Measurements from ENCODE around the gene DAPP1. TPM values are rescaled to one million over a fixed set of nuclear protein-coding genes. Genes with fewer than 3 reads are reported as not detected.
"Not testable (repeated sequence)": the region's sequence is repeated elsewhere in the genome, so short reads cannot be mapped to it uniquely, and the experiment has no call there.

Gene DAPP1
- total RNA-seq, 2 experiments from 2014 or later = 19.6 to 22.8 TPM

GRCh38 chr4:99830051-99830450, 13.4 kb downstream of the DAPP1 start:
- POLR2A ChIA-PET = interaction anchor here (1.5 kb wide), 1 partner anchor 13 kb away, joined by 4 read pairs; no protein-coding TSS in a partner anchor
- H3K27ac Mint-ChIP-seq; ATAC-seq (ENCODE audit: low read depth); H3K9me3 Mint-ChIP-seq; H3K4me3 Mint-ChIP-seq; H3K27me3 Mint-ChIP-seq; DNase-seq: not testable (repeated sequence)
- Mint-ChIP-seq H3K36me3 (peaks cover 19% of the 10 kb centered on the region), H3K4me1 (peaks cover 17% of the 10 kb centered on the region)

- ATAC-seq (ENCODE audit: low read depth) (no peak), DNase-seq (no peak)
- Mint-ChIP-seq H3K9me3 (no peaks in the 10 kb centered on the region), H3K36me3 (peaks cover 29% of the 10 kb centered on the region), H3K27me3 (no peaks in the 10 kb centered on the region), H3K27ac (no peak overlapping the region), H3K4me3 (no peak overlapping the region), H3K4me1 (peaks cover 11% of the 10 kb centered on the region)
- POLR2A ChIA-PET = no interaction called here
Measured at GRCh38 chr4:99832321-99832720, 15.7 kb downstream of the DAPP1 start.

- Mint-ChIP-seq H3K9me3 (no peaks in the 10 kb centered on the region), H3K4me1 (peaks cover 10% of the 10 kb centered on the region), H3K4me3 (no peak overlapping the region), H3K27ac (no peak overlapping the region), H3K27me3 (no peaks in the 10 kb centered on the region), H3K36me3 (peaks cover 28% of the 10 kb centered on the region)
- DNase-seq = no peak
- no peak for ATAC-seq (ENCODE audit: low read depth)
- POLR2A ChIA-PET = no interaction called here
Measured at GRCh38 chr4:99832758-99833157, 16.1 kb downstream of the DAPP1 start.

- no peaks in the 10 kb centered on the region for H3K9me3 Mint-ChIP-seq
- POLR2A ChIA-PET = no interaction called here
- no peak overlapping the region for H3K4me3 Mint-ChIP-seq
- no peaks in the 10 kb centered on the region for H3K27me3 Mint-ChIP-seq
- DNase-seq (no peak), ATAC-seq (ENCODE audit: low read depth) (no peak)
- peaks cover 28% of the 10 kb centered on the region for H3K36me3 Mint-ChIP-seq
- H3K4me1 Mint-ChIP-seq = peaks cover 7% of the 10 kb centered on the region
- H3K27ac Mint-ChIP-seq = no peak overlapping the region
Measured at GRCh38 chr4:99833756-99834155, 17.1 kb downstream of the DAPP1 start.

- POLR2A ChIA-PET = no interaction called here
- peaks cover 29% of the 10 kb centered on the region for H3K36me3 Mint-ChIP-seq
- ATAC-seq (ENCODE audit: low read depth) (no peak), DNase-seq (no peak)
- no peaks in the 10 kb centered on the region for H3K27me3 Mint-ChIP-seq
- no peak overlapping the region for H3K4me3 Mint-ChIP-seq
- no peak overlapping the region for H3K27ac Mint-ChIP-seq
- no peaks in the 10 kb centered on the region for H3K9me3 Mint-ChIP-seq
- H3K4me1 Mint-ChIP-seq = peaks cover 8% of the 10 kb centered on the region
Measured at GRCh38 chr4:99834569-99834968, 17.9 kb downstream of the DAPP1 start.

- Mint-ChIP-seq H3K27ac (no peak overlapping the region), H3K27me3 (no peaks in the 10 kb centered on the region), H3K36me3 (peaks cover 28% of the 10 kb centered on the region), H3K4me1 (peaks cover 5% of the 10 kb centered on the region), H3K4me3 (no peak overlapping the region), H3K9me3 (no peaks in the 10 kb centered on the region)
- ATAC-seq (ENCODE audit: low read depth) (no peak), DNase-seq (no peak)
- POLR2A ChIA-PET = no interaction called here
Measured at GRCh38 chr4:99835942-99836341, 19.3 kb downstream of the DAPP1 start.

- POLR2A ChIA-PET = no interaction called here
- no peak overlapping the region for H3K27ac Mint-ChIP-seq
- no peak for ATAC-seq (ENCODE audit: low read depth)
Measured at GRCh38 chr4:99838927-99839326, 22.3 kb downstream of the DAPP1 start.

GRCh38 chr4:99841129-99841528, 24.5 kb downstream of the DAPP1 start:
- POLR2A ChIA-PET = no interaction called here
- H3K4me1 Mint-ChIP-seq = peaks cover 20% of the 10 kb centered on the region
- DNase-seq (no peak), ATAC-seq (ENCODE audit: low read depth) (no peak)
- H3K4me3 Mint-ChIP-seq = no peak overlapping the region
- H3K36me3 Mint-ChIP-seq = peaks cover 48% of the 10 kb centered on the region
- no peak overlapping the region for H3K27ac Mint-ChIP-seq
- H3K27me3 Mint-ChIP-seq = no peaks in the 10 kb centered on the region
- no peaks in the 10 kb centered on the region for H3K9me3 Mint-ChIP-seq

More at GRCh38 chr4:99838927-99839326, 22.3 kb downstream of the DAPP1 start:
- Mint-ChIP-seq H3K27me3 (no peaks in the 10 kb centered on the region), H3K9me3 (no peaks in the 10 kb centered on the region), H3K4me1 (peaks cover 10% of the 10 kb centered on the region), H3K4me3 (no peak overlapping the region), H3K36me3 (peaks cover 42% of the 10 kb centered on the region)
- no peak for DNase-seq

- DNase-seq (no peak), ATAC-seq (ENCODE audit: low read depth) (no peak)
- POLR2A ChIA-PET = no interaction called here
- H3K27ac Mint-ChIP-seq = no peak overlapping the region
- H3K4me3 Mint-ChIP-seq = no peak overlapping the region
- H3K4me1 Mint-ChIP-seq = peaks cover 35% of the 10 kb centered on the region
- H3K36me3 Mint-ChIP-seq = peaks cover 43% of the 10 kb centered on the region
- no peaks in the 10 kb centered on the region for H3K27me3 Mint-ChIP-seq
- H3K9me3 Mint-ChIP-seq = no peaks in the 10 kb centered on the region
Measured at GRCh38 chr4:99843413-99843812, 26.8 kb downstream of the DAPP1 start.

GRCh38 chr4:99844048-99844447, 27.4 kb downstream of the DAPP1 start:
- H3K27ac Mint-ChIP-seq = no peak overlapping the region
- H3K9me3 Mint-ChIP-seq = no peaks in the 10 kb centered on the region
- H3K4me3 Mint-ChIP-seq = no peak overlapping the region
- POLR2A ChIA-PET = no interaction called here
- no peak for ATAC-seq (ENCODE audit: low read depth)
- peaks cover 47% of the 10 kb centered on the region for H3K36me3 Mint-ChIP-seq
- no peaks in the 10 kb centered on the region for H3K27me3 Mint-ChIP-seq
- peaks cover 40% of the 10 kb centered on the region for H3K4me1 Mint-ChIP-seq
- DNase-seq = no peak

GRCh38 chr4:99845179-99845578, 28.6 kb downstream of the DAPP1 start:
- Mint-ChIP-seq H3K4me3 (no peak overlapping the region), H3K36me3 (peaks cover 50% of the 10 kb centered on the region), H3K4me1 (peaks cover 42% of the 10 kb centered on the region), H3K9me3 (no peaks in the 10 kb centered on the region), H3K27ac (peak overlapping the region; percentile 82), H3K27me3 (no peaks in the 10 kb centered on the region)
- ATAC-seq (ENCODE audit: low read depth) = no peak
- POLR2A ChIA-PET = interaction anchor here (3.3 kb wide), 1 partner anchor 28 kb away, joined by 27 read pairs; the partner anchor contains the start of gene DAPP1
- DNase-seq = no peak

- H3K9me3 Mint-ChIP-seq = no peaks in the 10 kb centered on the region
- POLR2A ChIA-PET = interaction anchor here (1.2 to 3.3 kb wide), 3 partner anchors 29 to 101 kb away, joined by 6 to 27 read pairs (median 9); partner anchors contain the start of genes DAPP1, DNAJB14 and LAMTOR3
- peaks cover 44% of the 10 kb centered on the region for H3K4me1 Mint-ChIP-seq
- peaks cover 49% of the 10 kb centered on the region for H3K36me3 Mint-ChIP-seq
- DNase-seq (no peak), ATAC-seq (ENCODE audit: low read depth) (peak; percentile 43)
- H3K27ac Mint-ChIP-seq = peak overlapping the region; percentile 82
- H3K4me3 Mint-ChIP-seq = peak overlapping the region; percentile 50
- H3K27me3 Mint-ChIP-seq = no peaks in the 10 kb centered on the region
Measured at GRCh38 chr4:99845708-99846469, 29.3 kb downstream of the DAPP1 start.

GRCh38 chr4:99846891-99847290, 30.3 kb downstream of the DAPP1 start:
- Mint-ChIP-seq H3K4me3 (peak overlapping the region; percentile 71), H3K27ac (peak overlapping the region; percentile 96), H3K27me3 (no peaks in the 10 kb centered on the region), H3K4me1 (peaks cover 48% of the 10 kb centered on the region), H3K36me3 (peaks cover 40% of the 10 kb centered on the region), H3K9me3 (no peaks in the 10 kb centered on the region)
- POLR2A ChIA-PET = interaction anchor here (0.6 to 3.3 kb wide), 6 partner anchors 25 to 284 kb away, joined by 3 to 27 read pairs (median 4); partner anchors contain the start of genes DAPP1, DNAJB14 and LAMTOR3
- no peak for ATAC-seq (ENCODE audit: low read depth)
- no peak for DNase-seq

- Mint-ChIP-seq H3K4me3 (peak overlapping the region; percentile 71), H3K4me1 (peaks cover 53% of the 10 kb centered on the region), H3K36me3 (peaks cover 36% of the 10 kb centered on the region), H3K27me3 (no peaks in the 10 kb centered on the region), H3K27ac (peak overlapping the region; percentile 96), H3K9me3 (no peaks in the 10 kb centered on the region)
- POLR2A ChIA-PET = interaction anchor here (0.6 to 3.3 kb wide), 5 partner anchors 26 to 285 kb away, joined by 3 to 27 read pairs (median 3); partner anchors contain the start of genes DAPP1 and DNAJB14
- DNase-seq (no peak), ATAC-seq (ENCODE audit: low read depth) (peak; percentile 70)
Measured at GRCh38 chr4:99847362-99847976, 30.8 kb downstream of the DAPP1 start.

Data from activated naive CD8-positive, alpha-beta T cell treated with anti-CD3 and anti-CD28 coated beads, Interleukin-2, amount 10 ng/mL, durations not matched to agents 7 days and 5 days (primary cell).